Measurements from ENCODE around the gene KCNK18.

DNA sequence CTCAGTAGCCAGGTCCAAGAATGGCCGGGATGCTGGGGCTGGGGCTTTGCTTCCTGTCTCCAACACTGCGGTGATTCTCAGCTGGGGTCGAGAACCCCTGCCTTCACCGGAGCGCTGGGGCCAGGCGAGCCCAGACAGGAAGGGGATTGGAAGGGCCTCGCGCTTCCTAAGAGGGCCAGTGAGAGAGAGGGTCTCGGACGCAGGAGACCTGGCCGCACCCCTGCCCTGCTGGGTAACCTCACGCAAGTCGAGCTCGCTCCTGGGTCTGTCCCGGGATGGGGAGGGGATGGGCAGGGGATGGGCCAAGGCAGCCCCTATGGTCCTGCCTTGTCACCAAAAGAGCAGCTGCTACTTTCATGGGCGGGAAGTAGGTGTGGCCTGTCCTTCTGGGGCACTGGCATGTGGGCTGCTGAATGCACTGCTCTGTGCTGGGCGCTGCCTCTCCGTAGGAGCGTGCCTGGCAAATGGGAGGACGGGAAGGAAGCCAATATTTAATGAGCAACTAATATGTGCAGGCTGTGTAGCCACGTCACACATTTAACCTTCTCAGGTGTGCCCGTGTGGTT lies 20.0 kb downstream of the KCNK18 start:
- TF ChIP-seq, protein P1, sequence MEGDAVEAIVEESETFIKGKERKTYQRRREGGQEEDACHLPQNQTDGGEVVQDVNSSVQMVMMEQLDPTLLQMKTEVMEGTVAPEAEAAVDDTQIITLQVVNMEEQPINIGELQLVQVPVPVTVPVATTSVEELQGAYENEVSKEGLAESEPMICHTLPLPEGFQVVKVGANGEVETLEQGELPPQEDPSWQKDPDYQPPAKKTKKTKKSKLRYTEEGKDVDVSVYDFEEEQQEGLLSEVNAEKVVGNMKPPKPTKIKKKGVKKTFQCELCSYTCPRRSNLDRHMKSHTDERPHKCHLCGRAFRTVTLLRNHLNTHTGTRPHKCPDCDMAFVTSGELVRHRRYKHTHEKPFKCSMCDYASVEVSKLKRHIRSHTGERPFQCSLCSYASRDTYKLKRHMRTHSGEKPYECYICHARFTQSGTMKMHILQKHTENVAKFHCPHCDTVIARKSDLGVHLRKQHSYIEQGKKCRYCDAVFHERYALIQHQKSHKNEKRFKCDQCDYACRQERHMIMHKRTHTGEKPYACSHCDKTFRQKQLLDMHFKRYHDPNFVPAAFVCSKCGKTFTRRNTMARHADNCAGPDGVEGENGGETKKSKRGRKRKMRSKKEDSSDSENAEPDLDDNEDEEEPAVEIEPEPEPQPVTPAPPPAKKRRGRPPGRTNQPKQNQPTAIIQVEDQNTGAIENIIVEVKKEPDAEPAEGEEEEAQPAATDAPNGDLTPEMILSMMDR (IDR thresholded peaks at IDR 0.05) = no peak
- no peak for TF ChIP-seq EZH2phosphoT487 (IDR thresholded peaks at IDR 0.05)

All from neural progenitor cell (in vitro differentiated cells).